ENCODE data around the gene MYO1G.

DNA sequence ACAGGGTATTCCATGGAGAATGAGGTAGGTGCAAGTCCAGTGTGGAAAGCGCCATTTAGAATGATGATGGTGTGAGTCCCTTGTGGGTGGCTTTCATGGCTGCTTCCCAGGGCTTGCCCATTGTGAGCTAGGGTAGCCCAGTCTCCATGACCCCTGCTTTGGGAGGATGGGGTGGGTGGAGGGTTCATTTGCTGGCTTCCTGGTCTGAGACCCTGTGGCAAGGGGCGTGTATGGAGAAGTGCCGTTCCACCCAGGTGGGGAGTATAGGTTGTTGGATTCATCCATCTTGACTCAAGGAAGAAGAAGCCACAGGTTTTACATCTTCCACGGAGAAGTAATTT lies 48.9 kb upstream of the MYO1G start:
- TF ChIP-seq CEBPB (IDR thresholded peaks at IDR 0.05): no peak
- TF ChIP-seq RAD21 (IDR thresholded peaks at IDR 0.05; ENCODE audit: low read depth): no peak
- TF ChIP-seq FOXM1 (IDR thresholded peaks at IDR 0.05; ENCODE audit: borderline replicate concordance, low read depth): no peak
- TF ChIP-seq YY1 (IDR thresholded peaks at IDR 0.05; ENCODE audit: low read depth): no peak
- TF ChIP-seq, protein P1, sequence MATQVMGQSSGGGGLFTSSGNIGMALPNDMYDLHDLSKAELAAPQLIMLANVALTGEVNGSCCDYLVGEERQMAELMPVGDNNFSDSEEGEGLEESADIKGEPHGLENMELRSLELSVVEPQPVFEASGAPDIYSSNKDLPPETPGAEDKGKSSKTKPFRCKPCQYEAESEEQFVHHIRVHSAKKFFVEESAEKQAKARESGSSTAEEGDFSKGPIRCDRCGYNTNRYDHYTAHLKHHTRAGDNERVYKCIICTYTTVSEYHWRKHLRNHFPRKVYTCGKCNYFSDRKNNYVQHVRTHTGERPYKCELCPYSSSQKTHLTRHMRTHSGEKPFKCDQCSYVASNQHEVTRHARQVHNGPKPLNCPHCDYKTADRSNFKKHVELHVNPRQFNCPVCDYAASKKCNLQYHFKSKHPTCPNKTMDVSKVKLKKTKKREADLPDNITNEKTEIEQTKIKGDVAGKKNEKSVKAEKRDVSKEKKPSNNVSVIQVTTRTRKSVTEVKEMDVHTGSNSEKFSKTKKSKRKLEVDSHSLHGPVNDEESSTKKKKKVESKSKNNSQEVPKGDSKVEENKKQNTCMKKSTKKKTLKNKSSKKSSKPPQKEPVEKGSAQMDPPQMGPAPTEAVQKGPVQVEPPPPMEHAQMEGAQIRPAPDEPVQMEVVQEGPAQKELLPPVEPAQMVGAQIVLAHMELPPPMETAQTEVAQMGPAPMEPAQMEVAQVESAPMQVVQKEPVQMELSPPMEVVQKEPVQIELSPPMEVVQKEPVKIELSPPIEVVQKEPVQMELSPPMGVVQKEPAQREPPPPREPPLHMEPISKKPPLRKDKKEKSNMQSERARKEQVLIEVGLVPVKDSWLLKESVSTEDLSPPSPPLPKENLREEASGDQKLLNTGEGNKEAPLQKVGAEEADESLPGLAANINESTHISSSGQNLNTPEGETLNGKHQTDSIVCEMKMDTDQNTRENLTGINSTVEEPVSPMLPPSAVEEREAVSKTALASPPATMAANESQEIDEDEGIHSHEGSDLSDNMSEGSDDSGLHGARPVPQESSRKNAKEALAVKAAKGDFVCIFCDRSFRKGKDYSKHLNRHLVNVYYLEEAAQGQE (IDR thresholded peaks at IDR 0.05; ENCODE audit: low read depth): no peak
- TF ChIP-seq ZBTB7A (IDR thresholded peaks at IDR 0.05; ENCODE audit: low read depth): no peak
- TF ChIP-seq NFIC (IDR thresholded peaks at IDR 0.05): no peak
- no peak for TF ChIP-seq TCF12 (IDR thresholded peaks at IDR 0.05; ENCODE audit: low read depth)
- TF ChIP-seq EP300 (IDR thresholded peaks at IDR 0.05; ENCODE audit: borderline replicate concordance): no peak
- TF ChIP-seq CREB1 (IDR thresholded peaks at IDR 0.05; ENCODE audit: low read depth): no peak
- TF ChIP-seq, protein P2, sequence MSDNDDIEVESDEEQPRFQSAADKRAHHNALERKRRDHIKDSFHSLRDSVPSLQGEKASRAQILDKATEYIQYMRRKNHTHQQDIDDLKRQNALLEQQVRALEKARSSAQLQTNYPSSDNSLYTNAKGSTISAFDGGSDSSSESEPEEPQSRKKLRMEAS (IDR thresholded peaks at IDR 0.05): no peak
- no peak for TF ChIP-seq EGR1 (IDR thresholded peaks at IDR 0.05)
